ENCODE data around the gene PHACTR1. TPM values are rescaled to one million over a fixed set of nuclear protein-coding genes. Genes with fewer than 3 reads are reported as not detected.
A peak's percentile ranks its signal among the peaks of the same experiment; 100 is the strongest.

PHACTR1 gene
- total and polyA plus RNA-seq, 9 of the 15 experiments (the other 6 are each of a cell fraction or from before 2014, with no cell fraction given) = 11.5 to 32.6 (median 22.0) TPM

DNA sequence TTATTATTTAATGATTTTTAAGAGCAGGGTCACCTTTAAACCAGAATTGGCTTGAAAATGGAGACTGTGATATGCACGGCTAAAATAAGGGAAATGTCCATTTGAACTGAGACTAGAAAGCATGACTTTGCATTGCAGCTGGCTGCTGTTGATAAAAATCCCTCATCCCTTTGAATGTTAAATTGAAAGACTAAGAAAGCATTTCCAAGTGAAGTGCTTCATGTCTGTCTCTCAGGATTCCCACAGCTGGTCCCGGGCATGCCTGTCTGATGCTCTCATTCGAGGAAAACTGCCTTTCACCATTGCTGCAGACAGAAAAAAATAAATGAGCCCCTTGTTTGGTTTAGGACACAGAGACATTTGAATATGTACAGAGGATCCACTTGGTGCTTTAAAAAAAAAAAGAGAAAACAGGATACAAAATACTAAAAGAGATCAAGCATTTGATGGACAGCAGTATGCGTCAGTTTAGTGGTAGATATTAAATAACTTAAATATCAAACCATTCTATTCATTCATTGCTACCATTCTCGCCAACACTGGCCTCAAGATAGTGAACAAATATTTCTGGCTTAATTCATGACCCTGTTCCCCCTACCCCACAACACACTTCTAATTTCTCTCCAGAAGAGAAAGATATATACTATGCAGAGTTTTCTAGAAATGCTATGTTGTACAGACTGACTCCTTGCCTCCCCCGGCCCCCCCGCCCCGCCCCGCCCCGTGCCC is 556.8 kb downstream of the PHACTR1 start (continued):
- TF ChIP-seq, protein P1, sequence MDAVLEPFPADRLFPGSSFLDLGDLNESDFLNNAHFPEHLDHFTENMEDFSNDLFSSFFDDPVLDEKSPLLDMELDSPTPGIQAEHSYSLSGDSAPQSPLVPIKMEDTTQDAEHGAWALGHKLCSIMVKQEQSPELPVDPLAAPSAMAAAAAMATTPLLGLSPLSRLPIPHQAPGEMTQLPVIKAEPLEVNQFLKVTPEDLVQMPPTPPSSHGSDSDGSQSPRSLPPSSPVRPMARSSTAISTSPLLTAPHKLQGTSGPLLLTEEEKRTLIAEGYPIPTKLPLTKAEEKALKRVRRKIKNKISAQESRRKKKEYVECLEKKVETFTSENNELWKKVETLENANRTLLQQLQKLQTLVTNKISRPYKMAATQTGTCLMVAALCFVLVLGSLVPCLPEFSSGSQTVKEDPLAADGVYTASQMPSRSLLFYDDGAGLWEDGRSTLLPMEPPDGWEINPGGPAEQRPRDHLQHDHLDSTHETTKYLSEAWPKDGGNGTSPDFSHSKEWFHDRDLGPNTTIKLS (IDR thresholded peaks at IDR 0.05; ENCODE audit: borderline replicate concordance, low read depth) = no peak
- TF ChIP-seq, protein P2, sequence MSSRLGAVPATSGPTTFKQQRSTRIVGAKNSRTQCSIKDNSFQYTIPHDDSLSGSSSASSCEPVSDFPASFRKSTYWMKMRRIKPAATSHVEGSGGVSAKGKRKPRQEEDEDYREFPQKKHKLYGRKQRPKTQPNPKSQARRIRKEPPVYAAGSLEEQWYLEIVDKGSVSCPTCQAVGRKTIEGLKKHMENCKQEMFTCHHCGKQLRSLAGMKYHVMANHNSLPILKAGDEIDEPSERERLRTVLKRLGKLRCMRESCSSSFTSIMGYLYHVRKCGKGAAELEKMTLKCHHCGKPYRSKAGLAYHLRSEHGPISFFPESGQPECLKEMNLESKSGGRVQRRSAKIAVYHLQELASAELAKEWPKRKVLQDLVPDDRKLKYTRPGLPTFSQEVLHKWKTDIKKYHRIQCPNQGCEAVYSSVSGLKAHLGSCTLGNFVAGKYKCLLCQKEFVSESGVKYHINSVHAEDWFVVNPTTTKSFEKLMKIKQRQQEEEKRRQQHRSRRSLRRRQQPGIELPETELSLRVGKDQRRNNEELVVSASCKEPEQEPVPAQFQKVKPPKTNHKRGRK (tag; IDR thresholded peaks at IDR 0.05) = no peak
- TF ChIP-seq C11orf30 (IDR thresholded peaks at IDR 0.05; ENCODE audit: low read depth) (peak; percentile 83), ZNF384 (IDR thresholded peaks at IDR 0.05; ENCODE audit: low read depth, low read length) (peak; percentile 33; the same call in 1 of the 2 replicates), ELF1 (tag; IDR thresholded peaks at IDR 0.05) (peak; percentile 11; the same call in 1 of the 2 replicates), GATAD2B (IDR thresholded peaks at IDR 0.05; ENCODE audit: borderline replicate concordance) (no peak), FIP1L1 (IDR thresholded peaks at IDR 0.05; ENCODE audit: low read depth, low read length, poor library complexity, severe bottlenecking) (no peak), ZNF3 (CRISPR knock-in tag; IDR thresholded peaks at IDR 0.05) (no peak), FOXJ2 (tag; IDR thresholded peaks at IDR 0.05) (peak; percentile 62), YY1 (IDR thresholded peaks at IDR 0.05; ENCODE audit: borderline replicate concordance in 1 of 3, control insufficient read depth in 1 of 3, extremely low read depth in 1 of 3, insufficient read depth in 3 of 3, insufficient read length in 1 of 3, insufficient replicate concordance in 2 of 3, low read depth in 1 of 3, low read length in 2 of 3) (peak in 1 of 3 experiments; percentile 53), CCAR2 (IDR thresholded peaks at IDR 0.05; ENCODE audit: low read depth, low read length) (no peak), SRF (CRISPR knock-in tag; IDR thresholded peaks at IDR 0.05) (no peak), PHTF2 (CRISPR knock-in tag; IDR thresholded peaks at IDR 0.05) (no peak), SETDB1 (IDR thresholded peaks at IDR 0.05; ENCODE audit: low read length) (no peak), ZFPM2 (CRISPR knock-in tag; IDR thresholded peaks at IDR 0.05) (no peak), STAT5A (IDR thresholded peaks at IDR 0.05; ENCODE audit: borderline replicate concordance, low read length) (peak; percentile 56; the same call in 1 of the 2 replicates)
- TF ChIP-seq, protein P3, sequence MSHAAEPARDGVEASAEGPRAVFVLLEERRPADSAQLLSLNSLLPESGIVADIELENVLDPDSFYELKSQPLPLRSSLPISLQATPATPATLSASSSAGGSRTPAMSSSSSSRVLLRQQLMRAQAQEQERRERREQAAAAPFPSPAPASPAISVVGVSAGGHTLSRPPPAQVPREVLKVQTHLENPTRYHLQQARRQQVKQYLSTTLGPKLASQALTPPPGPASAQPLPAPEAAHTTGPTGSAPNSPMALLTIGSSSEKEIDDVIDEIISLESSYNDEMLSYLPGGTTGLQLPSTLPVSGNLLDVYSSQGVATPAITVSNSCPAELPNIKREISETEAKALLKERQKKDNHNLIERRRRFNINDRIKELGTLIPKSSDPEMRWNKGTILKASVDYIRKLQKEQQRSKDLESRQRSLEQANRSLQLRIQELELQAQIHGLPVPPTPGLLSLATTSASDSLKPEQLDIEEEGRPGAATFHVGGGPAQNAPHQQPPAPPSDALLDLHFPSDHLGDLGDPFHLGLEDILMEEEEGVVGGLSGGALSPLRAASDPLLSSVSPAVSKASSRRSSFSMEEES (CRISPR knock-in tag; IDR thresholded peaks at IDR 0.05) = no peak
- TF ChIP-seq, protein P4, sequence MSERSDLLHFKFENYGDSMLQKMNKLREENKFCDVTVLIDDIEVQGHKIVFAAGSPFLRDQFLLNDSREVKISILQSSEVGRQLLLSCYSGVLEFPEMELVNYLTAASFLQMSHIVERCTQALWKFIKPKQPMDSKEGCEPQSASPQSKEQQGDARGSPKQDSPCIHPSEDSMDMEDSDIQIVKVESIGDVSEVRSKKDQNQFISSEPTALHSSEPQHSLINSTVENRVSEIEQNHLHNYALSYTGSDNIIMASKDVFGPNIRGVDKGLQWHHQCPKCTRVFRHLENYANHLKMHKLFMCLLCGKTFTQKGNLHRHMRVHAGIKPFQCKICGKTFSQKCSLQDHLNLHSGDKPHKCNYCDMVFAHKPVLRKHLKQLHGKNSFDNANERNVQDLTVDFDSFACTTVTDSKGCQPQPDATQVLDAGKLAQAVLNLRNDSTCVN (CRISPR knock-in tag; IDR thresholded peaks at IDR 0.05) = no peak
- TF ChIP-seq, protein P5, sequence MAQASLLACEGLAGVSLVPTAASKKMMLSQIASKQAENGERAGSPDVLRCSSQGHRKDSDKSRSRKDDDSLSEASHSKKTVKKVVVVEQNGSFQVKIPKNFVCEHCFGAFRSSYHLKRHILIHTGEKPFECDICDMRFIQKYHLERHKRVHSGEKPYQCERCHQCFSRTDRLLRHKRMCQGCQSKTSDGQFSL (CRISPR knock-in tag; IDR thresholded peaks at IDR 0.05) = no peak
- TF ChIP-seq, protein P5 (tag; IDR thresholded peaks at IDR 0.05) = 0 out of 4 replicates have a peak, but pooled peaks of 1 of the 2 experiments have one; percentile 42
